Measurements from ENCODE around the gene UNG. TPM values are rescaled to one million over a fixed set of nuclear protein-coding genes. Genes with fewer than 3 reads are reported as not detected.
A peak's percentile ranks its signal among the peaks of the same experiment; 100 is the strongest.

Gene UNG
- total and polyA plus RNA-seq, 2 donors (not counting 1 experiment from before 2014, with no cell fraction given), result 6.1 to 14.7 TPM

GRCh38 chr12:109151457-109151856, 54.1 kb downstream of the UNG start:
- no peaks in the 10 kb centered on the region for H3K27me3 ChIP-seq (replicated peaks in 1 of 4; ENCODE audit: control extremely low read depth in 1 of 4, control insufficient read depth in 3 of 4, insufficient read depth in 4 of 4, low read length in 3 of 4)
- H3K4me1 Mint-ChIP-seq, result peaks cover 18% of the 10 kb centered on the region
- H3K4me2 ChIP-seq (replicated peaks; ENCODE audit: low read depth, low read length, poor library complexity, severe bottlenecking), result no peak overlapping the region
- peaks cover 11 to 17% of the 10 kb centered on the region in 2 donors for H3K4me1 ChIP-seq (ENCODE audit: control insufficient read depth in 2 of 2, insufficient read depth in 2 of 2, low read length in 2 of 2)
- CTCF ChIA-PET, result no interaction called here
- intact Hi-C loops (cut with micrococcal nuclease), result no loop called here
- H3K4me3 Mint-ChIP-seq, result no peak overlapping the region
- no peak overlapping the region for H3K9ac ChIP-seq (ENCODE audit: low read length)
- H2AFZ ChIP-seq (ENCODE audit: insufficient read depth, low read depth, low read length, poor library complexity, severe bottlenecking), result no peak overlapping the region
- no peak for ATAC-seq (ENCODE audit: low read depth)
- no peaks in the 10 kb centered on the region for H3K9me3 ChIP-seq (ENCODE audit: control extremely low read depth in 1 of 3, control insufficient read depth in 2 of 3, insufficient read depth in 1 of 3, low read length in 2 of 3)
- peaks cover 5% of the 10 kb centered on the region for H3K79me2 ChIP-seq (ENCODE audit: control insufficient read depth, insufficient read depth, low read length)
- POLR2A ChIA-PET, result no interaction called here
- H3K27ac Mint-ChIP-seq, result no peak overlapping the region
- no peak for DNase-seq
- H3K9me3 Mint-ChIP-seq (ENCODE audit: insufficient read depth), result no peaks in the 10 kb centered on the region
- no peak overlapping the region for H3K27ac ChIP-seq (ENCODE audit: low read length in 2 of 2)
- H4K20me1 ChIP-seq (ENCODE audit: control insufficient read depth, insufficient read depth, low read length, poor library complexity, severe bottlenecking), result no peaks in the 10 kb centered on the region
- TF ChIP-seq, protein P1, sequence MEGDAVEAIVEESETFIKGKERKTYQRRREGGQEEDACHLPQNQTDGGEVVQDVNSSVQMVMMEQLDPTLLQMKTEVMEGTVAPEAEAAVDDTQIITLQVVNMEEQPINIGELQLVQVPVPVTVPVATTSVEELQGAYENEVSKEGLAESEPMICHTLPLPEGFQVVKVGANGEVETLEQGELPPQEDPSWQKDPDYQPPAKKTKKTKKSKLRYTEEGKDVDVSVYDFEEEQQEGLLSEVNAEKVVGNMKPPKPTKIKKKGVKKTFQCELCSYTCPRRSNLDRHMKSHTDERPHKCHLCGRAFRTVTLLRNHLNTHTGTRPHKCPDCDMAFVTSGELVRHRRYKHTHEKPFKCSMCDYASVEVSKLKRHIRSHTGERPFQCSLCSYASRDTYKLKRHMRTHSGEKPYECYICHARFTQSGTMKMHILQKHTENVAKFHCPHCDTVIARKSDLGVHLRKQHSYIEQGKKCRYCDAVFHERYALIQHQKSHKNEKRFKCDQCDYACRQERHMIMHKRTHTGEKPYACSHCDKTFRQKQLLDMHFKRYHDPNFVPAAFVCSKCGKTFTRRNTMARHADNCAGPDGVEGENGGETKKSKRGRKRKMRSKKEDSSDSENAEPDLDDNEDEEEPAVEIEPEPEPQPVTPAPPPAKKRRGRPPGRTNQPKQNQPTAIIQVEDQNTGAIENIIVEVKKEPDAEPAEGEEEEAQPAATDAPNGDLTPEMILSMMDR (IDR thresholded peaks at IDR 0.05), result no peak
- no peaks in the 10 kb centered on the region for H3K36me3 ChIP-seq (replicated peaks in 1 of 2; ENCODE audit: control extremely low read depth in 1 of 2, control insufficient read depth in 1 of 2, extremely low read depth in 1 of 2, insufficient read depth in 2 of 2, low read length in 1 of 2)
- H3K4me3 ChIP-seq (ENCODE audit: control extremely low read depth in 1 of 5, extremely low read depth in 1 of 5, insufficient read depth in 1 of 5, low read depth in 2 of 5, low read length in 4 of 5), result no peak overlapping the region
- 88% methylated on average over 4 of the region's 4 CpGs for WGBS (ENCODE audit: insufficient coverage)
- peaks cover 3% of the 10 kb centered on the region for H3K27me3 Mint-ChIP-seq

DNA sequence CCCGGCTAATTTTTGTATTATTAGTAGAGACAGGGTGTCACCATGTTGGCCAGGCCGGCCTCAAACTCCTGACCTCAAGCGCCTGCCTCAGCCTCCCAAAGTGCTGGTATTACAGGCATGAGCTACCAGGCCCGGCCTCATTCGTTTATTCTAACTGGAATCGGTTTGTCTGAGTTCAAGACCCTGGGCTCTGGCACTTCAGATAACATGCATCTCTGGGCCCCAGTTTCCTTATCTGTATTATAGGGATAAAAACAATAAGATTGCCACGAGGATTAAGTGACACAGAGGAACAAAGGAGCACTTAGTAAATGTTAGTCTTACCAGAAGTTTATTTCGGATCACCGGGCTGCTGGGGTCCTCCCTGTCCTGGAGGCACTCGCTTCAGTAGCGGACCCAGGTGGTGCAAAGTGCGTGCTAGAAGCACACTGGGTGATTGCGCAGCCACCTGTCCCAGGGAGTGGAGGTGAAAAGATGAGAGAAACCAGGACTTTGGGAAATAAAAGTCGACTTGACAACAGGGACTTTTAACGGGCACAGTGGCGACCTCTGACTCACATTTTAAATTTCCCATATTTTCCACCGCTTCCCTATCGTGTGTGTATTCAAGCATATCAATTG, 56.5 kb downstream of the UNG start:
- Histone ChIP-seq H3K9ac (ENCODE audit: low read length) (peak overlapping the region; percentile 87), H2AFZ (ENCODE audit: insufficient read depth, low read depth, low read length, poor library complexity, severe bottlenecking) (peak overlapping the region; percentile 93), H4K20me1 (ENCODE audit: control insufficient read depth, insufficient read depth, low read length, poor library complexity, severe bottlenecking) (no peaks in the 10 kb centered on the region), H3K36me3 (replicated peaks in 1 of 2; ENCODE audit: control extremely low read depth in 1 of 2, control insufficient read depth in 1 of 2, extremely low read depth in 1 of 2, insufficient read depth in 2 of 2, low read length in 1 of 2) (no peaks in the 10 kb centered on the region), H3K27me3 (replicated peaks in 1 of 4; ENCODE audit: control extremely low read depth in 1 of 4, control insufficient read depth in 3 of 4, insufficient read depth in 4 of 4, low read length in 3 of 4) (no peaks in the 10 kb centered on the region), H3K79me2 (ENCODE audit: control insufficient read depth, insufficient read depth, low read length) (peaks cover 17% of the 10 kb centered on the region), H3K4me3 (ENCODE audit: control extremely low read depth in 1 of 5, extremely low read depth in 1 of 5, insufficient read depth in 1 of 5, low read depth in 2 of 5, low read length in 4 of 5) (peak overlapping the region; percentile 20 to 81 (median 44)), H3K9me3 (ENCODE audit: control extremely low read depth in 1 of 3, control insufficient read depth in 2 of 3, insufficient read depth in 1 of 3, low read length in 2 of 3) (no peaks in the 10 kb centered on the region), H3K27ac (ENCODE audit: low read length in 2 of 2) (no peak overlapping the region), H3K4me1 (ENCODE audit: control insufficient read depth in 2 of 2, insufficient read depth in 2 of 2, low read length in 2 of 2) (peaks cover 11 to 17% of the 10 kb centered on the region in 2 donors), H3K4me2 (replicated peaks; ENCODE audit: low read depth, low read length, poor library complexity, severe bottlenecking) (peak overlapping the region; percentile 93)
- peak overlapping the region; percentile 99 for H3K4me3 Mint-ChIP-seq
- DNase-seq (no peak), ATAC-seq (ENCODE audit: low read depth) (no peak)
- H3K9me3 Mint-ChIP-seq (ENCODE audit: insufficient read depth), result no peaks in the 10 kb centered on the region
- ChIA-PET POLR2A (interaction anchor here (0.6 kb wide), 1 partner anchor 10 kb away, joined by 8 read pairs; no protein-coding TSS in a partner anchor), CTCF (interaction anchor here (1.4 to 1.6 kb wide), 2 partner anchors 19 to 42 kb away, joined by 3 read pairs; no protein-coding TSS in a partner anchor)
- TF ChIP-seq EZH2 (IDR thresholded peaks at IDR 0.05; ENCODE audit: borderline replicate concordance, insufficient read depth, low read depth, low read length, poor library complexity, severe bottlenecking), result no peak
- TF ChIP-seq, protein P1 (IDR thresholded peaks at IDR 0.05), result no peak
- H3K27ac Mint-ChIP-seq, result no peak overlapping the region
- 65% methylated on average over 10 of the region's 18 CpGs for WGBS (ENCODE audit: insufficient coverage)
- intact Hi-C loops (cut with micrococcal nuclease), result no loop called here
- peaks cover 3% of the 10 kb centered on the region for H3K27me3 Mint-ChIP-seq
- H3K4me1 Mint-ChIP-seq, result peaks cover 22% of the 10 kb centered on the region
